Measurements from ENCODE around the gene DFFB.

DNA sequence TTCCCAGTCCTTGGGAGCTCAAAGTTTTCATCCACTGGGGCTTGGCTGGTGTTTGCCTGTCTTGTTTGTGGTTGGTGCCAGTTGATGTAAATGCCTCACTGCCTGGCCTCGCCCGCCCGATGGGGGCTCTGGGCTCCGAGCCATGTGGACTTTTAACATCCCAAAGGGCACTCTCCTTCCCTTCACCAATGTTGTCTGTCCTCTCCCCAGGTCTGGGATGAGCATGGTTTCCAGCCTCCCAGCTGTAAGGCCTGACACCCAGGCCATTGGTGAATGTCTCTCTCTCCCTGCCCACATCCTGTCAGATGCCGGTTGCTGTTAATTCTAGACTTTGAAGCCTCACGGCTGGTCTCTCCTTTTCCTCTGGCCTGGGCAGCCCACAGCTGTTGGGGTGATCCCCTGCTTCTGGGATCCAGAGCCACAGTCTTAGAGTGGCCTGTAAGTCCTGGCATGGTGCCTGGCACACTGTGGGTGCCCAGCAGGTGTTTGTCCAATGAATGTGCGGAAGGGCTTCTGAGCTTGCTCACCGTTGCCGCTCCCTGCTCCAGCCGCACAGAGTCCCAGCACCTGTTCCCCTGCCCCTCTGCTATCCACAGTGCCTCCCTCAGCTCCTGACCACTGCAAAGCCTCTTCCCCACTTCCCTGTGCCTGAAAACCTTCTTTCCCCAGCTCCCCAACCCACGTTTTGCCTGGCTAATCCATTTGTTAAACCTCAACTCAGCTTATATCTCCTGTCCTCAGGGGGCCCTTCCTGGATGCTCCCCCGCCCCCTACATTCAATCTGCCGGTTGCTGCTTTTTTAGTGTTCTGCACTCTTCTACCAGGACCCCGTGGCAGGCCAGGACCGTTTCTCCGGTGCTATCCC lies 46.1 kb downstream of the DFFB start:
- TF ChIP-seq MYC (IDR thresholded peaks at IDR 0.05; ENCODE audit: low read depth, low read length) (no peak), MYC (CRISPR knock-in tag; IDR thresholded peaks at IDR 0.05; ENCODE audit: borderline replicate concordance, low read depth) (no peak), ATF1 (CRISPR knock-in tag; IDR thresholded peaks at IDR 0.05) (no peak), ATF1 (tag; IDR thresholded peaks at IDR 0.05) (no peak), CHD2 (IDR thresholded peaks at IDR 0.05; ENCODE audit: low read depth, low read length) (no peak), ZSCAN29 (IDR thresholded peaks at IDR 0.05) (no peak), SP2 (IDR thresholded peaks at IDR 0.05; ENCODE audit: extremely low read depth, low read depth, low read length, poor library complexity, severe bottlenecking) (no peak), ELF1 (tag; IDR thresholded peaks at IDR 0.05) (no peak), NR2C2 (CRISPR knock-in tag; IDR thresholded peaks at IDR 0.05) (no peak), NR2C2 (tag; IDR thresholded peaks at IDR 0.05) (no peak), JUN (IDR thresholded peaks at IDR 0.05; ENCODE audit: borderline replicate concordance, low read depth, low read length) (no peak), JUN (CRISPR knock-in tag; IDR thresholded peaks at IDR 0.05; ENCODE audit: borderline replicate concordance) (no peak)
- TF ChIP-seq, protein P1, sequence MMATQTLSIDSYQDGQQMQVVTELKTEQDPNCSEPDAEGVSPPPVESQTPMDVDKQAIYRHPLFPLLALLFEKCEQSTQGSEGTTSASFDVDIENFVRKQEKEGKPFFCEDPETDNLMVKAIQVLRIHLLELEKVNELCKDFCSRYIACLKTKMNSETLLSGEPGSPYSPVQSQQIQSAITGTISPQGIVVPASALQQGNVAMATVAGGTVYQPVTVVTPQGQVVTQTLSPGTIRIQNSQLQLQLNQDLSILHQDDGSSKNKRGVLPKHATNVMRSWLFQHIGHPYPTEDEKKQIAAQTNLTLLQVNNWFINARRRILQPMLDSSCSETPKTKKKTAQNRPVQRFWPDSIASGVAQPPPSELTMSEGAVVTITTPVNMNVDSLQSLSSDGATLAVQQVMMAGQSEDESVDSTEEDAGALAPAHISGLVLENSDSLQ (IDR thresholded peaks at IDR 0.05) = no peak
- TF ChIP-seq, protein P2, sequence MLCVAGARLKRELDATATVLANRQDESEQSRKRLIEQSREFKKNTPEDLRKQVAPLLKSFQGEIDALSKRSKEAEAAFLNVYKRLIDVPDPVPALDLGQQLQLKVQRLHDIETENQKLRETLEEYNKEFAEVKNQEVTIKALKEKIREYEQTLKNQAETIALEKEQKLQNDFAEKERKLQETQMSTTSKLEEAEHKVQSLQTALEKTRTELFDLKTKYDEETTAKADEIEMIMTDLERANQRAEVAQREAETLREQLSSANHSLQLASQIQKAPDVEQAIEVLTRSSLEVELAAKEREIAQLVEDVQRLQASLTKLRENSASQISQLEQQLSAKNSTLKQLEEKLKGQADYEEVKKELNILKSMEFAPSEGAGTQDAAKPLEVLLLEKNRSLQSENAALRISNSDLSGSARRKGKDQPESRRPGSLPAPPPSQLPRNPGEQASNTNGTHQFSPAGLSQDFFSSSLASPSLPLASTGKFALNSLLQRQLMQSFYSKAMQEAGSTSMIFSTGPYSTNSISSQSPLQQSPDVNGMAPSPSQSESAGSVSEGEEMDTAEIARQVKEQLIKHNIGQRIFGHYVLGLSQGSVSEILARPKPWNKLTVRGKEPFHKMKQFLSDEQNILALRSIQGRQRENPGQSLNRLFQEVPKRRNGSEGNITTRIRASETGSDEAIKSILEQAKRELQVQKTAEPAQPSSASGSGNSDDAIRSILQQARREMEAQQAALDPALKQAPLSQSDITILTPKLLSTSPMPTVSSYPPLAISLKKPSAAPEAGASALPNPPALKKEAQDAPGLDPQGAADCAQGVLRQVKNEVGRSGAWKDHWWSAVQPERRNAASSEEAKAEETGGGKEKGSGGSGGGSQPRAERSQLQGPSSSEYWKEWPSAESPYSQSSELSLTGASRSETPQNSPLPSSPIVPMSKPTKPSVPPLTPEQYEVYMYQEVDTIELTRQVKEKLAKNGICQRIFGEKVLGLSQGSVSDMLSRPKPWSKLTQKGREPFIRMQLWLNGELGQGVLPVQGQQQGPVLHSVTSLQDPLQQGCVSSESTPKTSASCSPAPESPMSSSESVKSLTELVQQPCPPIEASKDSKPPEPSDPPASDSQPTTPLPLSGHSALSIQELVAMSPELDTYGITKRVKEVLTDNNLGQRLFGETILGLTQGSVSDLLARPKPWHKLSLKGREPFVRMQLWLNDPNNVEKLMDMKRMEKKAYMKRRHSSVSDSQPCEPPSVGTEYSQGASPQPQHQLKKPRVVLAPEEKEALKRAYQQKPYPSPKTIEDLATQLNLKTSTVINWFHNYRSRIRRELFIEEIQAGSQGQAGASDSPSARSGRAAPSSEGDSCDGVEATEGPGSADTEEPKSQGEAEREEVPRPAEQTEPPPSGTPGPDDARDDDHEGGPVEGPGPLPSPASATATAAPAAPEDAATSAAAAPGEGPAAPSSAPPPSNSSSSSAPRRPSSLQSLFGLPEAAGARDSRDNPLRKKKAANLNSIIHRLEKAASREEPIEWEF (CRISPR knock-in tag; IDR thresholded peaks at IDR 0.05) = no peak
- TF ChIP-seq, protein P3, sequence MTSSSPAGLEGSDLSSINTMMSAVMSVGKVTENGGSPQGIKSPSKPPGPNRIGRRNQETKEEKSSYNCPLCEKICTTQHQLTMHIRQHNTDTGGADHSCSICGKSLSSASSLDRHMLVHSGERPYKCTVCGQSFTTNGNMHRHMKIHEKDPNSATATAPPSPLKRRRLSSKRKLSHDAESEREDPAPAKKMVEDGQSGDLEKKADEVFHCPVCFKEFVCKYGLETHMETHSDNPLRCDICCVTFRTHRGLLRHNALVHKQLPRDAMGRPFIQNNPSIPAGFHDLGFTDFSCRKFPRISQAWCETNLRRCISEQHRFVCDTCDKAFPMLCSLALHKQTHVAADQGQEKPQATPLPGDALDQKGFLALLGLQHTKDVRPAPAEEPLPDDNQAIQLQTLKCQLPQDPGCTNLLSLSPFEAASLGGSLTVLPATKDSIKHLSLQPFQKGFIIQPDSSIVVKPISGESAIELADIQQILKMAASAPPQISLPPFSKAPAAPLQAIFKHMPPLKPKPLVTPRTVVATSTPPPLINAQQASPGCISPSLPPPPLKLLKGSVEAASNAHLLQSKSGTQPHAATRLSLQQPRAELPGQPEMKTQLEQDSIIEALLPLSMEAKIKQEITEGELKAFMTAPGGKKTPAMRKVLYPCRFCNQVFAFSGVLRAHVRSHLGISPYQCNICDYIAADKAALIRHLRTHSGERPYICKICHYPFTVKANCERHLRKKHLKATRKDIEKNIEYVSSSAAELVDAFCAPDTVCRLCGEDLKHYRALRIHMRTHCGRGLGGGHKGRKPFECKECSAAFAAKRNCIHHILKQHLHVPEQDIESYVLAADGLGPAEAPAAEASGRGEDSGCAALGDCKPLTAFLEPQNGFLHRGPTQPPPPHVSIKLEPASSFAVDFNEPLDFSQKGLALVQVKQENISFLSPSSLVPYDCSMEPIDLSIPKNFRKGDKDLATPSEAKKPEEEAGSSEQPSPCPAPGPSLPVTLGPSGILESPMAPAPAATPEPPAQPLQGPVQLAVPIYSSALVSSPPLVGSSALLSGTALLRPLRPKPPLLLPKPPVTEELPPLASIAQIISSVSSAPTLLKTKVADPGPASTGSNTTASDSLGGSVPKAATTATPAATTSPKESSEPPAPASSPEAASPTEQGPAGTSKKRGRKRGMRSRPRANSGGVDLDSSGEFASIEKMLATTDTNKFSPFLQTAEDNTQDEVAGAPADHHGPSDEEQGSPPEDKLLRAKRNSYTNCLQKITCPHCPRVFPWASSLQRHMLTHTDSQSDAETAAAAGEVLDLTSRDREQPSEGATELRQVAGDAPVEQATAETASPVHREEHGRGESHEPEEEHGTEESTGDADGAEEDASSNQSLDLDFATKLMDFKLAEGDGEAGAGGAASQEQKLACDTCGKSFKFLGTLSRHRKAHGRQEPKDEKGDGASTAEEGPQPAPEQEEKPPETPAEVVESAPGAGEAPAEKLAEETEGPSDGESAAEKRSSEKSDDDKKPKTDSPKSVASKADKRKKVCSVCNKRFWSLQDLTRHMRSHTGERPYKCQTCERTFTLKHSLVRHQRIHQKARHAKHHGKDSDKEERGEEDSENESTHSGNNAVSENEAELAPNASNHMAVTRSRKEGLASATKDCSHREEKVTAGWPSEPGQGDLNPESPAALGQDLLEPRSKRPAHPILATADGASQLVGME (CRISPR knock-in tag; IDR thresholded peaks at IDR 0.05) = no peak
- TF ChIP-seq, protein P4, sequence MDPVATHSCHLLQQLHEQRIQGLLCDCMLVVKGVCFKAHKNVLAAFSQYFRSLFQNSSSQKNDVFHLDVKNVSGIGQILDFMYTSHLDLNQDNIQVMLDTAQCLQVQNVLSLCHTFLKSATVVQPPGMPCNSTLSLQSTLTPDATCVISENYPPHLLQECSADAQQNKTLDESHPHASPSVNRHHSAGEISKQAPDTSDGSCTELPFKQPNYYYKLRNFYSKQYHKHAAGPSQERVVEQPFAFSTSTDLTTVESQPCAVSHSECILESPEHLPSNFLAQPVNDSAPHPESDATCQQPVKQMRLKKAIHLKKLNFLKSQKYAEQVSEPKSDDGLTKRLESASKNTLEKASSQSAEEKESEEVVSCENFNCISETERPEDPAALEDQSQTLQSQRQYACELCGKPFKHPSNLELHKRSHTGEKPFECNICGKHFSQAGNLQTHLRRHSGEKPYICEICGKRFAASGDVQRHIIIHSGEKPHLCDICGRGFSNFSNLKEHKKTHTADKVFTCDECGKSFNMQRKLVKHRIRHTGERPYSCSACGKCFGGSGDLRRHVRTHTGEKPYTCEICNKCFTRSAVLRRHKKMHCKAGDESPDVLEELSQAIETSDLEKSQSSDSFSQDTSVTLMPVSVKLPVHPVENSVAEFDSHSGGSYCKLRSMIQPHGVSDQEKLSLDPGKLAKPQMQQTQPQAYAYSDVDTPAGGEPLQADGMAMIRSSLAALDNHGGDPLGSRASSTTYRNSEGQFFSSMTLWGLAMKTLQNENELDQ (CRISPR knock-in tag; IDR thresholded peaks at IDR 0.05; ENCODE audit: borderline replicate concordance) = no peak

Measured in K562 (cell line).